Thoracic aorta (tissue), 2 donors: ENCODE measurements around the gene ARFGAP1. TPM values are rescaled to one million over a fixed set of nuclear protein-coding genes. Genes with fewer than 3 reads are reported as not detected.

ENCODE experiments used
- ATAC-seq: fragments of 150-250 bp; one replicate; pipeline ENCODE4 v1.8.0; 2017; ENCODE audit warnings: low read depth; ENCODE audit not compliant: insufficient number of reproducible peaks, low FRiP score
- DNase-seq: peaks from one replicate; pipeline ENCODE4 v3.0.0-alpha.2; 2020; ENCODE audit warnings: low spot score
- H3K27ac ChIP-seq, 2 donors: fragments of 200-600 bp; sonication (generic); 1 replicate in 1 of 2; 2 replicates in 1 of 2; pipeline ENCODE4 v1.5.1; 2016; ENCODE audit warnings: mild to moderate bottlenecking in 2 of 2, moderate library complexity in 2 of 2
- H3K27me3 ChIP-seq: fragments of 200-600 bp; sonication (generic); replicated peaks from 2 replicates; pipeline ENCODE4 v1.6.0; 2016; ENCODE audit warnings: mild to moderate bottlenecking; ENCODE audit not compliant: insufficient read depth
- H3K36me3 ChIP-seq: fragments of 200-600 bp; sonication (generic); one replicate; pipeline ENCODE4 v1.5.1; 2016
- H3K4me1 ChIP-seq, 2 donors: fragments of 200-600 bp; sonication (generic); 1 replicate in 1 of 2; 2 replicates in 1 of 2; pipeline versions ENCODE4 v1.5.1 to v1.6.0; 2016; ENCODE audit warnings: low read depth in 2 of 2, mild to moderate bottlenecking in 1 of 2; ENCODE audit not compliant: control insufficient read depth in 1 of 2
- H3K4me3 ChIP-seq: fragments of 200-600 bp; sonication (generic); 2 replicates; pipeline ENCODE4 v1.5.1; 2016; ENCODE audit warnings: mild to moderate bottlenecking
- H3K9me3 ChIP-seq: fragments of 200-600 bp; sonication (generic); 2 replicates; pipeline ENCODE4 v1.5.1; 2016
- CTCF ChIP-seq: fragments of 200-600 bp; sonication (generic); IDR thresholded peaks from one replicate; pipeline ENCODE4 v1.5.1; 2019; ENCODE audit warnings: antibody characterized with exemption
- total RNA-seq, 2 donors: library from RNA; depleted of rRNA; stranded (reverse); fragments of >200 nt; gene quantifications; one replicate each; pipeline versions ENCODE4 v1.1.0 to v1.2.3, GENCODE V29; 2016

ARFGAP1 gene
- total RNA-seq, 2 donors from 2014 or later = 110 to 119 TPM

GRCh38 chr20:63311186-63311832 is 38.7 kb downstream of the ARFGAP1 start:
- no peak for ATAC-seq
- TF ChIP-seq CTCF = no peak
- no peak for DNase-seq
- H3K4me1 ChIP-seq = no peaks in the 10 kb centered on the region
- H3K27me3 ChIP-seq = no peaks in the 10 kb centered on the region
- H3K27ac ChIP-seq = no peak overlapping the region
- H3K9me3 ChIP-seq = no peaks in the 10 kb centered on the region
- H3K36me3 ChIP-seq = no peaks in the 10 kb centered on the region
- H3K4me3 ChIP-seq = no peak overlapping the region

- H3K4me1 ChIP-seq = no peaks in the 10 kb centered on the region
- H3K27ac ChIP-seq = no peak overlapping the region
- DNase-seq = no peak
- H3K4me3 ChIP-seq = no peak overlapping the region
- H3K27me3 ChIP-seq = no peaks in the 10 kb centered on the region
- no peaks in the 10 kb centered on the region for H3K9me3 ChIP-seq
- no peaks in the 10 kb centered on the region for H3K36me3 ChIP-seq
- no peak for TF ChIP-seq CTCF
- no peak for ATAC-seq
Measured at GRCh38 chr20:63311833-63312243, 39.2 kb downstream of the ARFGAP1 start.

GRCh38 chr20:63312273-63312672 is 39.7 kb downstream of the ARFGAP1 start:
- no peaks in the 10 kb centered on the region for H3K9me3 ChIP-seq
- ATAC-seq (no peak), DNase-seq (no peak)
- no peak for TF ChIP-seq CTCF
- H3K27ac ChIP-seq = no peak overlapping the region
- no peaks in the 10 kb centered on the region for H3K36me3 ChIP-seq
- no peak overlapping the region for H3K4me3 ChIP-seq
- no peaks in the 10 kb centered on the region for H3K27me3 ChIP-seq
- no peaks in the 10 kb centered on the region for H3K4me1 ChIP-seq

- no peak for DNase-seq
- no peak for ATAC-seq
- Histone ChIP-seq H3K9me3 (no peaks in the 10 kb centered on the region), H3K27me3 (no peaks in the 10 kb centered on the region), H3K4me1 (no peaks in the 10 kb centered on the region), H3K4me3 (no peak overlapping the region), H3K36me3 (no peaks in the 10 kb centered on the region), H3K27ac (no peak overlapping the region)
- no peak for TF ChIP-seq CTCF
Measured at GRCh38 chr20:63312690-63313348, 40.2 kb downstream of the ARFGAP1 start.

- Histone ChIP-seq H3K27me3 (no peaks in the 10 kb centered on the region), H3K4me1 (no peaks in the 10 kb centered on the region), H3K36me3 (no peaks in the 10 kb centered on the region), H3K9me3 (no peaks in the 10 kb centered on the region), H3K27ac (no peak overlapping the region), H3K4me3 (no peak overlapping the region)
- ATAC-seq (no peak), DNase-seq (no peak)
- no peak for TF ChIP-seq CTCF
Measured at GRCh38 chr20:63313349-63314014, 40.9 kb downstream of the ARFGAP1 start.
